Upper lobe of right lung (tissue), 1 donor: ENCODE data around the gene SMIM30. TPM values are rescaled to one million over a fixed set of nuclear protein-coding genes. Genes with fewer than 3 reads are reported as not detected.
"Not testable (repeated sequence)": the region's sequence is repeated elsewhere in the genome, so short reads cannot be mapped to it uniquely, and the experiment has no call there.

Experiments used
- ATAC-seq: fragments of 200-7000 bp; cut with Tn5 transposase; one replicate; pipeline ENCODE4 v1.9.1; 2020; ENCODE audit warnings: mild to moderate bottlenecking, moderate library complexity
- DNase-seq: peaks from one replicate; pipeline ENCODE4 v3.0.0-alpha.2; 2020
- H3K27ac ChIP-seq: fragments of 200-600 bp; one replicate; pipeline ENCODE4 v1.8.0; 2022
- H3K27me3 ChIP-seq: fragments of 200-600 bp; one replicate; pipeline ENCODE4 v1.8.0; 2022; ENCODE audit warnings: mild to moderate bottlenecking
- H3K36me3 ChIP-seq: fragments of 200-600 bp; one replicate; pipeline ENCODE4 v1.8.0; 2022
- H3K4me1 ChIP-seq: fragments of 200-600 bp; one replicate; pipeline ENCODE4 v1.8.0; 2022
- H3K4me3 ChIP-seq: fragments of 200-600 bp; one replicate; pipeline ENCODE4 v1.8.0; 2022; ENCODE audit warnings: mild to moderate bottlenecking
- H3K9me3 ChIP-seq: fragments of 200-600 bp; one replicate; pipeline ENCODE4 v1.8.0; 2022
- CTCF ChIP-seq: fragments of 200-600 bp; IDR thresholded peaks from one replicate; pipeline ENCODE4 v1.8.0; 2022; ENCODE audit warnings: antibody characterized with exemption
- intact Hi-C: fragments of 100-400 bp; cut with DNase I; formaldehyde crosslinking; loops from one replicate; pipeline ENCODE4 v1.11.0; 2022
- total RNA-seq: library from RNA; stranded (reverse); fragmentation: NEBNext Ultra II Directional; extraction: Animal tissue kit (Norgen Biotek cat#: 25700); gene quantifications from one replicate; pipeline ENCODE4 v1.2.1, GENCODE V29; 2021
- donor health status: DM: no; HTN: yes; CAD: no; lungs with severe emphysema.

SMIM30 gene
- total RNA-seq, 1 donor from 2014 or later: 48.5 TPM

DNA sequence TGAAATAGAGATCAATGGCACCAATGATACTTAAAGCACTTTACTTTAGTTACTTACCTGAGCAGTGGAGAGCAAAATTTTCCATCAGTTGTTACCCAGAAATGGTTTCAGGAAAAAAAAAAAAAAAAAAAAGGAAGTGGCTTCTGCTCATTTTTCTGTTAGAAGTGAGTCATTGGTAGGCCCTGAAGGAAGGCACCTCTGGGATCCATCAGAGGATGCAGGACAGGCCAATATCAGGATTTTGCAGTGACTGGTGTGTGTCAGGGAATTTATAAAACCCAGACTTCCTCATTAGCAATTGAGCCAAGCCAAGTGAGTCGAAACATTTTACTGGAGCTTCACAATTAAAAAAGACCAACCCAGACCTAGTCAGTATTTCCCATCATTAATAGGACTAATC is 2.3 kb upstream of the SMIM30 start:
- Histone ChIP-seq H3K4me3 (no peak overlapping the region), H3K36me3 (peaks cover 9% of the 10 kb centered on the region), H3K27me3 (no peaks in the 10 kb centered on the region), H3K4me1 (peaks cover 4% of the 10 kb centered on the region), H3K27ac (no peak overlapping the region), H3K9me3 (no peaks in the 10 kb centered on the region)
- DNase-seq (no peak), ATAC-seq (no peak)
- TF ChIP-seq CTCF: no peak
- intact Hi-C loops: no loop called here

DNA sequence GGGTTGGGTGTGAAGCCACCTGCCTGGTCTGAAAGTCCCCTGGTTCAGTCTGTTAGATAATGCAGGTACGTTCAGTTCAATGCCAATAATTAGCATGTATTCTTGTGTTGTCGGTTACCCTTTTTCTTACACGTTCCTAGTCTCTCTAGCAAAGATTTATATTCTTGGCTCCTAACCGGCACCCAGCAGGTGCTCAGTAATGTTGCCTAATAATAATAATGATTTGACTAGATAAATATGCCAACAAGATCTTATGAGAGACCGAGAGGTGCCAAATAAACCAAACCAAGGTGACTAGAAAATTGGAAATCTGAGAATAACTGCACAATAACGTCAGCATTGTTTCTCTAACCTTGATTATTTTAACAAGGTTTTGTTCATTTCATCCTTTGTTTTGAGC is 1.1 kb upstream of the SMIM30 start:
- H3K4me3 ChIP-seq: no peak overlapping the region
- intact Hi-C loops: no loop called here

DNA sequence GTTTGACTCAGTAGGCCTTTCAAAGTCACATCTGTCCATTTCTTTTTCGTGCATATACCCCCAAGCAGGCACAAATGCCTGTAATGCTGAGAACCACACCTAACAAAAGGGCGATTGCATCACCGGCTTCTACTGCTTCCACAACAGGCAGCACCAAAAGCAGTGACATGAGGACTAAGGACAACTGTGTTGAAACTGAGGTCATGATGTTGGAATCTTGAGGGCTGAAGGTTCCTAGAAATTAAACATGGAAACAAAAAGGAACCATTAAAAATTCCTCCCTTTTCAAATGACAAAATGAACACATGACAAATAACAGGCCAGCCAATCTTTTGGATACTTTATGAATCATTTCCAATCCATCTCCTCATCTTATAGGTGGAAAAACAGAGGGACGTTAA is 980 bp downstream of the SMIM30 start:
- DNase-seq, intact Hi-C loops, H3K4me1 ChIP-seq, H3K9me3 ChIP-seq, H3K27me3 ChIP-seq: not testable (repeated sequence)
- Histone ChIP-seq H3K36me3 (peaks cover 10% of the 10 kb centered on the region), H3K27ac (peak overlapping the region; percentile 83), H3K4me3 (peak overlapping the region; percentile 76)
- peak; percentile 51 for ATAC-seq

More for the DNA sequence above, 1.1 kb upstream of the SMIM30 start:
- no peaks in the 10 kb centered on the region for H3K27me3 ChIP-seq
- H3K9me3 ChIP-seq: no peaks in the 10 kb centered on the region
- DNase-seq: no peak
- TF ChIP-seq CTCF: no peak
- H3K4me1 ChIP-seq: peaks cover 4% of the 10 kb centered on the region
- no peak overlapping the region for H3K27ac ChIP-seq
- H3K36me3 ChIP-seq: peaks cover 10% of the 10 kb centered on the region
- ATAC-seq: no peak

- DNase-seq (no peak), ATAC-seq (no peak)
- H3K27ac ChIP-seq: no peak overlapping the region
- H3K36me3 ChIP-seq: peaks cover 10% of the 10 kb centered on the region
- TF ChIP-seq CTCF: no peak
- intact Hi-C loops: no loop called here
- H3K4me3 ChIP-seq: no peak overlapping the region
- H3K9me3 ChIP-seq: no peaks in the 10 kb centered on the region
- H3K4me1 ChIP-seq: peaks cover 4% of the 10 kb centered on the region
- no peaks in the 10 kb centered on the region for H3K27me3 ChIP-seq
Measured at GRCh38 chr7:113113912-113114311, 4.4 kb downstream of the SMIM30 start.

- no peaks in the 10 kb centered on the region for H3K27me3 ChIP-seq
- DNase-seq: no peak
- H3K36me3 ChIP-seq: no peaks in the 10 kb centered on the region
- no peak overlapping the region for H3K27ac ChIP-seq
- no peaks in the 10 kb centered on the region for H3K4me1 ChIP-seq
- TF ChIP-seq CTCF: no peak
- intact Hi-C loops: no loop called here
- no peaks in the 10 kb centered on the region for H3K9me3 ChIP-seq
- H3K4me3 ChIP-seq: no peak overlapping the region
- no peak for ATAC-seq
Measured at GRCh38 chr7:113109718-113110117, 8.6 kb downstream of the SMIM30 start.

DNA sequence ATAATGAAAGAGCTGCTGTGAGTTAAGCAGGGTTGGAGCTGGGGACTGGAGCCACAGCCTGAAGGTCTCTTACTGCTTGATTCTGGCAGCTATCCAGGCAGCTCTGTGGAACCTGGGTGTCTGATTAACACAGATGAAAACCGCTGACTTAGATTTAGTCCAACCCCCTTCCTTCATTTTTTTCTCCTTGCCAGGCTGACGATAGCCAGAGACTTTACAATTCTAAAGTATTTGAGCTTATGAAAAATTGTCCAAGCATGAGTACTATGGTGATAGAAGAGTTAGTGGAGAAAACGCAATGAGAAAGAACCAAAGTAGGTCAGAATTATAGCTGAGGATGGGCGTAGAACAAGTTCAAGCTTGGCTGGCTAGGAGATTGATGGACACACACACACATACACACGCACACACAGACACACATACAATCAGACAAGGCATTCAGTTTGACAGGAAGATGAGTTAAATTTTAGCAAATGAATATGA is 18.2 kb downstream of the SMIM30 start:
- ATAC-seq (no peak), DNase-seq (no peak)
- H3K4me3 ChIP-seq: no peak overlapping the region
- no peak overlapping the region for H3K27ac ChIP-seq
- H3K4me1 ChIP-seq: no peaks in the 10 kb centered on the region
- TF ChIP-seq CTCF: no peak
- intact Hi-C loops: no loop called here
- H3K9me3 ChIP-seq: no peaks in the 10 kb centered on the region
- H3K36me3 ChIP-seq: no peaks in the 10 kb centered on the region
- no peaks in the 10 kb centered on the region for H3K27me3 ChIP-seq
